HG03196 (cell line): Measurements from ENCODE around the gene UBE2E2.
"Not testable (repeated sequence)": the region's sequence is repeated elsewhere in the genome, so short reads cannot be mapped to it uniquely, and the experiment has no call there.

Experiments
- ATAC-seq: cut with Tn5 transposase; IDR thresholded peaks from one replicate; pipeline ENCODE4 v1.9.1; 2021; ENCODE audit not compliant: unreplicated experiment

Gene UBE2E2

GRCh38 chr3:23602971-23603370, 399.8 kb downstream of the UBE2E2 start:
- no peak for ATAC-seq

GRCh38 chr3:23607184-23607847, 404.2 kb downstream of the UBE2E2 start:
- ATAC-seq = no peak

- no peak for ATAC-seq
These were observed 405.5 kb downstream of the UBE2E2 start for GRCh38 chr3:23608650-23609049.

GRCh38 chr3:23611737-23612295, 408.7 kb downstream of the UBE2E2 start:
- no peak for ATAC-seq

GRCh38 chr3:23612296-23612891, 409.3 kb downstream of the UBE2E2 start:
- no peak for ATAC-seq

- no peak for ATAC-seq
These were observed 411.9 kb downstream of the UBE2E2 start for GRCh38 chr3:23615068-23615467.

- ATAC-seq = not testable (repeated sequence)
These were observed 415.3 kb downstream of the UBE2E2 start for GRCh38 chr3:23618475-23618874.

GRCh38 chr3:23619705-23620637, 416.8 kb downstream of the UBE2E2 start:
- no peak for ATAC-seq

GRCh38 chr3:23620638-23621015, 417.5 kb downstream of the UBE2E2 start:
- no peak for ATAC-seq

GRCh38 chr3:23623844-23624243, 420.7 kb downstream of the UBE2E2 start:
- ATAC-seq = no peak

GRCh38 chr3:23624305-23624704, 421.2 kb downstream of the UBE2E2 start:
- ATAC-seq = no peak

- ATAC-seq = no peak
These were observed 423.3 kb downstream of the UBE2E2 start for GRCh38 chr3:23626442-23626841.

- no peak for ATAC-seq
These were observed 426.2 kb downstream of the UBE2E2 start for GRCh38 chr3:23629181-23629894.

- no peak for ATAC-seq
These were observed 430.3 kb downstream of the UBE2E2 start for GRCh38 chr3:23633261-23633960.

- no peak for ATAC-seq
These were observed 434.2 kb downstream of the UBE2E2 start for GRCh38 chr3:23637339-23637738.

- no peak for ATAC-seq
These were observed 437.5 kb downstream of the UBE2E2 start for GRCh38 chr3:23640471-23641146.
